HEK293T (cell line): ENCODE results near the gene NDUFS1.

Experiments
- BHLHE40 ChIP-seq: fragments of 450-650 bp; IDR thresholded peaks from 2 replicates; pipeline ENCODE4 v1.6.1; 2016; ENCODE audit warnings: mild to moderate bottlenecking, moderate library complexity, borderline replicate concordance
- CTBP1 ChIP-seq: fragments of 450-650 bp; IDR thresholded peaks from 2 replicates; pipeline ENCODE4 v1.6.1; 2016; ENCODE audit warnings: borderline replicate concordance
- ELF4 ChIP-seq: fragments of 450-650 bp; IDR thresholded peaks from 2 replicates; pipeline ENCODE4 v1.6.1; 2017; ENCODE audit warnings: antibody characterized with exemption
- FOXA1 ChIP-seq: fragments of 450-650 bp; IDR thresholded peaks from 2 replicates; pipeline ENCODE4 v1.6.1; 2016; ENCODE audit warnings: mild to moderate bottlenecking
- FOXK2 ChIP-seq: fragments of 450-650 bp; IDR thresholded peaks from 2 replicates; pipeline ENCODE4 v1.6.1; 2016; ENCODE audit warnings: mild to moderate bottlenecking
- FOXM1 ChIP-seq: fragments of 450-650 bp; IDR thresholded peaks from 2 replicates; pipeline ENCODE4 v1.6.1; 2017; ENCODE audit warnings: mild to moderate bottlenecking, borderline replicate concordance
- HDGF ChIP-seq: fragments of 450-650 bp; IDR thresholded peaks from 2 replicates; pipeline ENCODE4 v1.6.1; 2017; ENCODE audit warnings: antibody characterized with exemption, borderline replicate concordance
- SP1 ChIP-seq: fragments of 450-650 bp; IDR thresholded peaks from 2 replicates; pipeline ENCODE4 v1.6.1; 2017
- ZNF384 ChIP-seq: fragments of 450-650 bp; IDR thresholded peaks from 2 replicates; pipeline ENCODE4 v1.6.1; 2016

- no peak for TF ChIP-seq FOXM1
- no peak for TF ChIP-seq CTBP1
- no peak for TF ChIP-seq ZNF384
- no peak for TF ChIP-seq SP1
- no peak for TF ChIP-seq FOXK2
- TF ChIP-seq HDGF, result no peak
- no peak for TF ChIP-seq ELF4
- TF ChIP-seq BHLHE40, result no peak
- no peak for TF ChIP-seq FOXA1
Observed at GRCh38 chr2:206160125-206160806, 1.0 kb upstream of the NDUFS1 start.
